GM12873 (cell line): Measurements from ENCODE around the gene MAPK14.

Experiments
- TF ChIP-seq, protein P1 (sequence below): IDR thresholded peaks from 2 replicates; pipeline ENCODE4 v1.5.1; 2012; ENCODE audit warnings: low read depth, mild to moderate bottlenecking, moderate library complexity, low read length, control low read depth; ENCODE audit not compliant: insufficient read depth; ENCODE audit errors: missing control alignments

The MAPK14 gene

DNA sequence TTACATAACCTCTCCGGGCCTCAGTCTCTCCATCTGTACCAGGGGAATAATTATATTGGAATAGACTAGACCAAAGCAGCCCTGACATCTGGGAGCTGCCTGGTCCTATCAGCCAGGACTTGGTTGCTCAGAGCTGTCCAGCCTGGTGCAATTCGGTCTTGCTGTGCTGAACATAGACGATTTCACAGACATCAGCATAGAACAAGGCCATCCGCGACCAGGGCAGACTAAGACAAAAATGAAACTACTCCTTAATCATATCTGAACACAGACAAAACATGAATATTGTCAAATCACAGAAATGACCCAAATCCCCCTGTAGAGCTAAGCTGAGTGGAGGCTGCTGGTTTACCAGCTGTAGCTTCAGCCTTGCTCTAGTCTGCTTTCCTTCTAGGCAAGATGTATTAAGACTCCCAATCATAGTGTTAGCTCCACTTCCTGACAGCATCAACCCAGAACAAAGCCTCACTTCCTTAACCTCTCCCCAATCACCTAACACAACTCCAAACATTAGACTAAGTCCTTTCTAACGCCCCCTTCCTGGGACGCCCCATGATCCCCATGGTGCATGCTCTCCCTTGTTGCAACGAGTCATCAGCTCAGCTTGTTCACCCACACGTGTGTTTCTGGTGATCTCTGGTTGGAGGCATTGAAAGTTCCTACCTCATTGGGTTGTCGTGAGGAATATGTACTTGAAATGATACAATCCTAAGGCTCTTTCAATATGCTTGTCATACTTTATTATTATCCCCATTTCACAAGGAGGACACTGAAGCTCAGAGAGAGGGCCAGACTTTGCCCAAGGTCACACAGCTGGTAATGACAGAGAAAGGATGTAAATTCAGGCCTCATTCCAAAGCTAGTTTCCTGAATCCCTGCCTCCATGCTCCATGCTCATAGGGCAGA lies 99.2 kb downstream of the MAPK14 start:
- TF ChIP-seq, protein P1, sequence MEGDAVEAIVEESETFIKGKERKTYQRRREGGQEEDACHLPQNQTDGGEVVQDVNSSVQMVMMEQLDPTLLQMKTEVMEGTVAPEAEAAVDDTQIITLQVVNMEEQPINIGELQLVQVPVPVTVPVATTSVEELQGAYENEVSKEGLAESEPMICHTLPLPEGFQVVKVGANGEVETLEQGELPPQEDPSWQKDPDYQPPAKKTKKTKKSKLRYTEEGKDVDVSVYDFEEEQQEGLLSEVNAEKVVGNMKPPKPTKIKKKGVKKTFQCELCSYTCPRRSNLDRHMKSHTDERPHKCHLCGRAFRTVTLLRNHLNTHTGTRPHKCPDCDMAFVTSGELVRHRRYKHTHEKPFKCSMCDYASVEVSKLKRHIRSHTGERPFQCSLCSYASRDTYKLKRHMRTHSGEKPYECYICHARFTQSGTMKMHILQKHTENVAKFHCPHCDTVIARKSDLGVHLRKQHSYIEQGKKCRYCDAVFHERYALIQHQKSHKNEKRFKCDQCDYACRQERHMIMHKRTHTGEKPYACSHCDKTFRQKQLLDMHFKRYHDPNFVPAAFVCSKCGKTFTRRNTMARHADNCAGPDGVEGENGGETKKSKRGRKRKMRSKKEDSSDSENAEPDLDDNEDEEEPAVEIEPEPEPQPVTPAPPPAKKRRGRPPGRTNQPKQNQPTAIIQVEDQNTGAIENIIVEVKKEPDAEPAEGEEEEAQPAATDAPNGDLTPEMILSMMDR = no peak

DNA sequence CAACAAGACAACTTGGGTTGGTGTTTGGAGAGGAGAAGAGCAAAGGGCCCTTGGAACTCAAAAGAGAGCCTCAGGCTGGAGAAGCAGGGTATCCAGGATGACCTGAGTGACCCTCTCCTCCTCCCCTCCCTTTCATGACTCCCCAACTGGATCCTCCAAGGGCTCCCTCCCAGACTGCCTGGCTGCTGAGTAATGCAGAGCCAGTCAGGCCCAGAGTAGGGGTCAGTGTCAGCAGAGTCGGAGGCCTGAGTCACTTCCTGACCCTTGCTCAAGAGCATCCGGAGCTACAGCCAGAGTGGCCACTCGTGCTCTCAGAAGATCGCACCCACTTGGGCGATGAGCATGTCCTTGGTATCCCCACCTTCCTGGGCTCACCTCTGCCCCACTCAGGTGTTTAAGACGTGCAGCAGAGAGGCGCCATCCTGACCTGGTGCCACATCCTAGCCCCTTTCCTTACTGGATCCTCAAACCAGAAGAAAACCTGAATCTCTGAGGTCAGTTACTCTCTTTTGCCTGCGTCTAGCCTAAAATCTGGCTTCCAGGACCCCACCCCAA lies 99.9 kb downstream of the MAPK14 start:
- TF ChIP-seq, protein P1 = no peak

DNA sequence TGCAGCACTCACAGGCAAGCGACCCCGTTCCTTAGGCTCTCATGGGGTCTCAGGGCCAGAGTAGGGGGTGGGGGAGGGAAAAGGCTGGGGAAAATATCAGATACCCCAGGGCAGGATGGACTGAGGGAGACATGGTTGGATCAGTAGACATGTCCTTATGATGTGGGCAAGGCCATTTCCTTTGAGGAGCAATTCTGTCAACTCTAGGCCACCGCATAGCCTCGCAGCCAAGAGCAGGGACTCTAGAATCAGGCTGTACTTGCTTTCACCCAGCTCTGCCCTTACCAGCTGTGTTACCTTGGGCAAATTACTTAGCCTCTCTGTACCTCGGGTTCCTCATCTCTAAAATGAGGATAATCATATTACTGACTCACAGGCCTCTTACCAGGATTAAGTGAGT lies 100.5 kb downstream of the MAPK14 start:
- TF ChIP-seq, protein P1 = no peak

DNA sequence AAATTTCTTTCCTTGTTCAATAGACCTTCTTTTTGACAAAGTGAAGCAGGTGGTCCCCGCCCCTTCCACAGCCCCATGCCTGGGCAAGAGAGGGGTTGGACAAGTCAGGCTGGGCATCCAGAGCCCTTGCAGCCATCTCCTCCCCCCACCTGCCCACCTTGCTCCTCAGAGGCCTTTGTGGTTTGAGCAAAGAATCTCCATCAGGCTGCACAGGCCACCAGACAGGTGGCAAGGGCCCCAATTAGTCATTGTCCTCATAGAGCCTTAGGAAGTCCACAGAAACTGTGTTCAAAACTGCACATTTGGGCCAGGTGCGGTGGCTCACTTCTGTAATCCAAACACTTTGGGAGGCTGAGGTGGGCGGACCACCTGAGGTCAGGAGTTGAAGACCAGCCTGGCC lies 101.2 kb downstream of the MAPK14 start:
- TF ChIP-seq, protein P1 = no peak

DNA sequence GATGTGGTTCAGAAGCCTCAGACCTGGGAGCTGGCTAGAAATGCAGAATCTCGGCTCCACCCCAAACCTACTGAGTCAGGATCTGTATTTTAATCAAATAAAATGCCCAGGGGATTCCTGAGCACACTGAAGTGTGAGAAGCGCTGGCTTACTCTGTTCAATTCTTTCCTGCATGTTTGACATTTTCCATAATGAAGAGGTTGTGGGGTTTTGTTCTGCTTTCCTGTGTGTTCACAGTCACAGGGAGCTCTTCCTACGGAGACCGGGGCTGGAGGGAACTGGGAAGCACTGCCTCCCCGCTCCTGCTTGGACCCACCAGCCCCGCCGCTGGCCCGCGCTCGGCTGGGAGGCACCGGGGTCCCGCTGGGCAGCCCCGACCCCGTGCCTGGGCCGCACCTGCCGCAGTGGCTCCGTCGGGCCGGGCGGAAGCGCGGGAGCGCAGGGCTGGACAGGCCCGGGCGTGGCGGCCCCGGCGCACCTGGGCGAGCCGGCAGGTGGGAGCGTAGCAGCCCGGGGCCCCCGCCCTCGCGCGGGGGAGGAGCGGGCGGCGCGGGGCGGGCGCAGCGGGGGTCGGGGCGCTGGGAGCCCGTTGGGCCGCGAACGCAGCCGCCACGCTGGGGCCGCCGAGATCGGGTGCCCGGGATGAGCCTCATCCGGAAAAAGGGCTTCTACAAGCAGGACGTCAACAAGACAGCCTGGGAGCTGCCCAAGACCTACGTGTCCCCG lies 102.5 kb downstream of the MAPK14 start, which contains the start of gene MAPK13:
MAPK13 (plus strand) TSS at position 573 of the 726 bp plus-strand sequence; CDS start at position 643, 70 bp downstream.
- TF ChIP-seq, protein P1 = no peak

DNA sequence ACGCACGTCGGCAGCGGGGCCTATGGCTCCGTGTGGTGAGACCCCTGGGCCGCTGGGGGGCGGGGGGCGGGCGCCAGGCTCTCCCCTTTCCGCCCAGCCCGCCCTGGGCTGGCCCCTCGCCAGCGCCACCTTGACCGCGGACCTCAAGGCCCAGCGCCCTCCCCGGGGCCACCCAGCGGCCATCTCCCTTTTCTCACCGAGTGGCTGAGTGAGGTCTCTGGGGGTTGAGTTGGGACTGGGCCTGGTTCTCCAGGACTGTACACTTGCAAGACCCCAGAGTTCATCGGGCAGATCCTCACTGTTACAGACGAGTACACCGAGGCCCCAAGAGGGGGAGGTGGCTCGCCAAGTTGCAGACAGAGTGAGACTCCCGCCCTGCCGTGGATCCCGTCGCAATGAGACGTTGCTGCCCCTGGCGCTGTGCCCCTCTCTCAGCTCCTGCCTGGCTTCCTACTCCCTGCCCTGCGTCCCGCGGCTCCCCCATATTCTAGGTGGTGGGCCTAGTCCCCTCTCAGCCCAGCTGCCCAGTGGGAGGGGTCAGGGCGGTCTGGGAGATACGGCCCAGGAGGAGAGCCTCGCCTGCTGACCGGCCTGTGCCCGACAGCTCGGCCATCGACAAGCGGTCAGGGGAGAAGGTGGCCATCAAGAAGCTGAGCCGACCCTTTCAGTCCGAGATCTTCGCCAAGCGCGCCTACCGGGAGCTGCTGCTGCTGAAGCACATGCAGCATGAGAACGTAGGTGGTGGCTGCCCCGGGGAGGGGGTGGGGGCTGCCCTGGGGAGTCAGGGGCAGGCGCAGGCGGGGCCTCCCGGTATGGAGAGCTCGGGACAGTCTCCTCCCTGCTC lies 103.3 kb downstream of the MAPK14 start:
- TF ChIP-seq, protein P1 = peak; percentile 20
